NCI-H187 (cell line): ENCODE data around the gene ZBTB37.
A peak's percentile ranks its signal among the peaks of the same experiment; 100 is the strongest.
"Not testable (repeated sequence)": the region's sequence is repeated elsewhere in the genome, so short reads cannot be mapped to it uniquely, and the experiment has no call there.

Source experiments
- DNase-seq, 2 experiments: peaks; one replicate each; lab custom pipeline; 2025; lab: John Stamatoyannopoulos, UW

Gene ZBTB37

DNA sequence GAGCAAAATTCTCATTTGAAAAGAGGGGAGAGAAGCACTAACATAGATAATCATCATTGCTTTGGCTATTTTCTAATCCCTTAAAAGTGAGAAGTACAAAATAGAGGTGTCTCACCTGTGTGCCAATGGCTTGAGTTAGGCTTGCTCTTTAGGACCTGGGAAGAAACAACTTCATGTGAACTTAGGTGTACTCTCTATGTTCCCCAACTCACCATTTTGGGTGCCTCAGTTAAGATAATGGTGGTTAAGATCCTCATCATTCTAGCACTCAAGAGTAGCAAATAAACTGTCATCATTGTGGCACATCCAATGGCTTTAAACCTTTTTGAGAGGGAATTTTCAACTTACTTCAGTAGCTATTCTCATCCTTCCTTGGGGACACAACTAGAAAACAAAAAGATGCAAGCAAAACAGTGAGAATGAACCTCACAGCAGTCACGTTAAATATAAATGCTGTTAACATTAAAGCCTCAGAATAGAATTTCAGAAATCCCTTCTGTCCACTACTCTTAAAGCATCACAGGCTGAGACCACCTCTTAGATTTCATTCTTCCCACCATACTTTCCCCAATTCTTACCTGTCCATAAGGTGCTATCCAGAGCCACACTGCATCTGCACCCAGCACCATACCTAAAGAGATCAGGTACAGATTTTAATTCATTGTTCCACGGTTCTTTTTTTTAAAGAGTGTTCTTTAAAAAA lies 1.6 kb upstream of the ZBTB37 start:
- DNase-seq, result no peak

DNA sequence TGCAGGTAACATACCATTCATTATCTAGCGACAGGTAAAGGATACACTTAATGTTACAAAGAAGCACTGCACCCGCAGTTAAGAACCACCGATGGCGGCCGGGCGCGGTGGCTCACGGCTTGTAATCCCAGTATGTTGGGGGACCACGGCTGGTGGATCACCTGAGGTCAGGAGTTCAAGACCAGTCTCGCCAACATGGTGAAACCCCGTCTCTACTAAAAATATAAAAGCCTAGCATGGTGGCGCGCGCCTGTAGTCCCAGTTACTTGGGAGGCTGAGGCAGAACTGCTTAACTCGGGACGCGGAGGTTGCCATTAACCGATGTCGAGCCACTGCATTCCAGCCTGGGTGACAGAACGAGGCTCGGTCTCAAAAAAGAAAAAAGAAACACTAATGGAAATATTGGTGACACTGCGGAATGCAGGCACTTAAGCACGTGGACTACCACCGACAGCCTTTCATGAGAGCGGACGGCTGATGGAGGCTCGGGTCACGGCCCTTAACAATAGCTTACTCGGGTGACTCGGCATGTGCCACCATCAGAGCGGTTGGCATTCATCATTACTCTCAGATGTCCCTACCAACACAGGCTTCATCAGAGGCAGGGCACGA lies 933 bp upstream of the ZBTB37 start:
- DNase-seq, result no peak

DNA sequence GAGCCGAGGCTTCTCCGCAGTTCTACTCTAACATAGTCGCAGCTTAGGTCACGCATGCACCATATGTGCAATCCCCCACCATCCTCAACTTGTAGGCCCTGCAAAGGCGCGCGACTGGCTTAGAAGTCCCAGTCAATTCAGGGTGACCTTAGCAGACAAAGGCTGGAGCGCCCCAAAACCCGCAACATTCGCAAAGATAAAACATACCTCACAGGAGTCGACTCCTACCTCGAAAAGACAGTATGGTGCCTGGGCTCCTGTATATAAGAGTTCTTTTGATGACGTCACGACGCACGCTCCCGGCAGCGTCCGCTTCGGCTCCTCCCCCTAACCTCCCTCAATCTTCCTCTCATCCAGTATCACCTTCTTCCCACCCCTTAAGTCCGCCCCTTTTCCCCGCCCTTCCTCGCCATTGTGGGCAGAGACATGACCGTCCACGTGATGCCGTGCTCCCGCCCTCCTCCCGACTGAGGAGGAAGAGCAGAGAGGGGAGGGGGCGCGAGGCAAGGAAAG lies 371 bp upstream of the ZBTB37 start, which contains the start of gene GAS5:
GAS5 (minus strand) TSS at position 237 of the 513 bp plus-strand sequence.
- DNase-seq, result peak; percentile 100

DNA sequence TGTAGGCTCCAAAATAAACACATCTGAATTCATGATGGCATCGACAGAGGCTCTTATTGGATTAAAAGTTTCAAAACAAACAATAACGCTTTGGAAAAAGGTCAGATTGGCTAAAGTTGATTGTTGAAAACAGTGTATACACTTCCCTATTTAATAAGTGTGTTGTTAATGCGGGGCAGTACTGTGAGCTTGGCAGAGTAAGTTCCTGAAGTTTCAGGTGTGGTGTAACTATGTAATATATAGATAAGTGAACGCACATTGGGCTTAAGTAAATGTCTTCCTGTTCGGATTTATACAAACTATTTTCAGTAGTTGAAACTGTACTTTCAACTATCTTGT lies 810 bp downstream of the ZBTB37 start:
- DNase-seq, result no peak

DNA sequence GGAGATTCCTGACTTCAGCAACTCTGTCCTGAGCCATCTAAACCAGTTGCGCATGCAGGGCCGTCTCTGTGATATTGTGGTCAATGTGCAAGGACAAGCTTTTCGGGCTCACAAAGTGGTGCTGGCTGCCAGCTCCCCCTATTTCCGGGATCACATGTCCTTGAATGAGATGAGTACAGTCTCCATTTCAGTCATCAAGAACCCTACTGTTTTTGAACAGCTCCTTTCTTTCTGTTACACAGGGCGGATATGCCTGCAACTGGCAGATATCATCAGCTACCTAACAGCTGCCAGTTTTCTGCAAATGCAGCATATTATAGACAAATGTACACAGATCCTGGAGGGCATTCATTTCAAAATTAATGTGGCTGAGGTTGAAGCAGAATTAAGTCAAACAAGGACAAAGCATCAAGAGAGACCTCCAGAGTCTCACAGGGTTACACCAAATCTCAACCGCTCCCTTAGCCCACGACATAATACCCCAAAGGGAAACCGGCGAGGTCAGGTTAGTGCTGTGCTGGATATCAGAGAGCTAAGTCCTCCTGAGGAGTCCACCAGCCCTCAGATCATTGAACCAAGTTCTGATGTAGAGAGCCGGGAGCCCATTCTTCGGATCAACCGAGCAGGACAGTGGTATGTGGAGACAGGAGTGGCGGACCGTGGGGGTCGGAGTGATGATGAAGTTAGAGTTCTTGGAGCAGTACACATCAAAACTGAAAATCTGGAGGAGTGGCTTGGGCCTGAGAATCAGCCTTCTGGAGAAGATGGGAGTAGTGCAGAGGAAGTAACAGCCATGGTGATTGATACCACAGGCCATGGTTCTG lies 2.3 kb downstream of the ZBTB37 start:
- no peak for DNase-seq

DNA sequence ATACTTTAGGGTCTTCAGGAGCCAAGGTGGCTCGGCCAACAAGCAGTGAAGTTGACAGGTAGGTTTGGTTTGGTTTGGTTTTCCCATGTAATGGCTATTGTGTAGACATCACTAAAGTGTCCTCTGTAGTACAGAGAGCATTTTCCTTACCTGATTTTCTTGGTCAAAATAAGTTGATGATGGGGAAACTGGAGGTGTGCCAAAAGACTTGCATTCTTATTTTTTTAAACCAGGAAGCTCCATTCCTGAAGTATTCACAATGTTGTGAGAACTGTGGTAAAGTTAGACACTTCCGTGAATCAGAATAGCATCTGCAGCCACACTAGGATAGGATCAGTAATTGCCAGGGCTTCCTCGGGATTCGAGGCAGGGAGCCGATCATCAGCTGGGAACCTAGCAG lies 2.9 kb downstream of the ZBTB37 start:
- DNase-seq, result no peak

DNA sequence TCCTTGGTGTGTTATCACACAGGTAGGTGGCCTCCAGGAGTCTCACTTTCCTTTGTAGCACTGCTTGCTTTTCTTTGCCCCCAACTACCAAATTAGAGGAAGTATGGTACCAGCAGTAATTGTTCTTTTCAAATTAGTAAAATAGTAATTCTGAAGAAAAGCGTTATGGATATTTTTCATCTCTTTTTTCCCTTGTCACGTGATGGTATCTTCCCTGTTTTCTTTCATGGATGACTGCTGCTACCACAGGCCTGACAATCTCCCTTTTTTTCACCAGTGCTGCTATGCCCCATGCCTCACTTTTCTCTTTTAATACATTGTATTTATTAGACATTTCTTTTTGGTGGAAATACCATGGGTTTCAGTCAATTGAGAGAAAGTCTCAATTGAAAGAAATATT lies 3.3 kb downstream of the ZBTB37 start:
- no peak for DNase-seq

DNA sequence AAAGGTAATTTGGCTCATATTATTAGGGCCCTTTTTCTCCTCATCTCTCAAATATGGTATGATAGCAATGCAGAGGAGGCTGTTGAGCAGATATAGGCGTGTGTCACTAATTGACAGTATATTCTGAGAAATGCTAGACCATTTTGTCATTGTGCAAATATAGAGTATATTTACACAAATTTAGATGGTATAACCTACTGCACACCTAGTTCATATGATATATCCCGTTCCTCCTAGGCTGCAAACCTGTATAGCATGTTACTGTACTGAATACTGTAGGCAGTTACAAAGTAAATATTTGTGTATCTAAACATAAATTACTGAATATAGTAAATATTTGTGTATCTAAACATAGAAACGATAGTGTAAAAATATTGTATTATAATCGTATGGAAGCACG lies 8.6 kb downstream of the ZBTB37 start:
- no peak for DNase-seq

DNA sequence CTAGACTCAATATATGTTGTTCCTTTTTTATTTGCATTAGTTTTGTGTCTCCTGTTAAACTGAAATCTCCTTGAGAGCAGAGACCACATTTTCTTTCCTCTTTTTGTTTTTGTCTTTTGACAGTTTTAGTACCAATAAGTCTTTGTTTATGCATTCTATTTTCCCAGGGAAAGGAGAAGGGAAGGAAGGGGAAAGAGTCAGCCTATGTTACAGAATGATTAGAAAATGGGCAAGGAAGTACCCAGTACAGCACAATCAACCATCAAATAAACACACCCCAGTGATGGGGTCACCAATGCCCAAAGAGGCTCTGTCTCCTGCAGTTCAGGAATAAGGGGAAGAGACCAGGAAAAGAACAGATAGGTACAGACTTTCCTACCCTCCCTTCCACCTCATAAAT lies 10.1 kb downstream of the ZBTB37 start:
- DNase-seq, result no peak

DNA sequence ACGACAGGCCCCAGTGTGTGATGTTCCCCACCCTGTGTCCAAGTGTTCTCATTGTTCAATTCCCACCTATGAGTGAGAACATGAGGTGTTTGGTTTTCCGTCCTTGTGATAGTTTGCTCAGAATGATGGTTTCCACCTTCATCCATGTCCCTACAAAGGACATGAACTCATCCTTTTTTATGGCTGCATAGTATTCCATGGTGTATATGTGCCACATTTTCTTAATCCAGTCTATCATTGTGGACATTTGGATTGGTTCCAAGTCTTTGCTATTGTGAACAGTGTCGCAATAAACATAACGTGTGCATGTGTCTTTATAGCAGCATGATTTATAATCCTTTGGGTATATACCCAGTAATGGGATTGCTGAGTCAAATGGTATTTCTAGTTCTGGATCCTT lies 12.9 kb downstream of the ZBTB37 start:
- DNase-seq, result not testable (repeated sequence)

DNA sequence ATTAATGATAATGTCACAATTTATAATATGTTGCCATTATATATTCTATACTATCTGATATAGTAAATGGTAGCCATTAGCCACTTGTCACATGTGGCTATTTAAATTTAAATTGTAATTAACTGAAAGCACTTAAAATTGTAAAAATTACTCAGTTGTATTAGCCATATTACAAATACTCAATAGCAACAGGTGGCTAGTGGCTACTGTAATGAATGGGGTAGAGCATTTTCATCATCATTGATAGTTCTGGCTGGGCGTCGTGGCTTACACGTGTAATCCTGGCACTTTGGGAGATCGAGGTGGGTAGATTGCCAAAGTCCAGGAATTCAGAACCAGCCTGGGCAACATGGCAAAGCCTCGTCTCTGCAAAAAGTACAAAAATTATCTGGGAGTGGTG lies 16.5 kb downstream of the ZBTB37 start:
- no peak for DNase-seq

DNA sequence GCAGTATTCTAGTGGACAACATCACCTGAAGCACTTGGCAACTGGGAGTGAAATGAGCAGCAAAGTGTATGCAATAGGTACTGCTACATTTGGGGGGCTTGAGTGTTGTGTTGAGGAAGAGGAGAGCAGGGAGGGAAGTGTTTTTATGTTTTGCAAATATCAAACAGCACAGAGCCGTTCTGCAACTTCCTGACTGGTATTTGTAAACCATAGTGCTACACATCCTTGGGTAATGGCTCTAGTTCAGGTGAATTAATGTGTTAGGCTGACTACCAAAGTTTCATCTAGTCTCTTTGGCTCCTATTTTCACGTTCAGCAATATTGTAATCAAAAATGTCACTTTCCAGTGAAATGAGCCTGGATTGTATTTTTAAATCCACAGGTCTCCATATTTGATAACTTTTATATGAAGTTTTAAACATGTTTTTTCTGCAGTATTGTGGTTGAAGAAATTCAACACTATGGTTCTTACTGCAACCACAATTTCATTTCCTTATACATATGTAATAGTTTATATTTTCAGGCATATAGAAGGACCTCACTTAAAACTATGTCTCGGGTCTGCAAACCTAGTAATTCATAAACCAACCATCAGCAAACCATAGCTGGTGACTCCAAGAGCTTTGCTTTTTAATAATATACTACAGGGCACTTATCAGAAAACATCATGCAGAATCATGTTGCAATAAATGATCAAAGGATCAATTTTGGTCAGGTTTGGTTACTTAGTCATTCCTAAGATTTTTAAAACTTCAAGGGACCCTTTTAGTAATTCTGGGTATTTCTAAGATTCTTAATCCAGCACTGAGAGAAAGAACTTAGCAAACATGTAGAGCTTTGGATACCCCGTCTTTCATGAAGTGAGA lies 18.8 kb downstream of the ZBTB37 start:
- no peak for DNase-seq

DNA sequence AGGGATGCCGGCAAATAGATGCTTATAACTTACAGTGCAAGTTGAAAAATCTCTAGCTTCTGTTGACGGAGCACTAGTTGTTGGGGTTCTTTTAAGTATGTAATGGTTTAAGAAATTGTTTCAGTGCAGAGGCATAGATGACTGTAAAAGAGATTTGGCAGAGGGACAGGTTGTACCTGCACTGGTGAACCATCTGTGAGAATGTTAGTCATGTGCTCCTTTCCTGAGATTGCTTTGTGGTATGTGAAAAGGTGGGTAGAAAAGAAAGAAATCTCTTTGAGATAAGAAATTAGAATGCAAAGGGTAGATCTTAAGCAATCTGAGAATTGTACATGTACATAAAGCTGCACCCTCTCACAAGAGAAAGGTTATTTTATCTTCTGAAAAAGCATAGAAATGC lies 19.4 kb downstream of the ZBTB37 start:
- DNase-seq, result no peak

DNA sequence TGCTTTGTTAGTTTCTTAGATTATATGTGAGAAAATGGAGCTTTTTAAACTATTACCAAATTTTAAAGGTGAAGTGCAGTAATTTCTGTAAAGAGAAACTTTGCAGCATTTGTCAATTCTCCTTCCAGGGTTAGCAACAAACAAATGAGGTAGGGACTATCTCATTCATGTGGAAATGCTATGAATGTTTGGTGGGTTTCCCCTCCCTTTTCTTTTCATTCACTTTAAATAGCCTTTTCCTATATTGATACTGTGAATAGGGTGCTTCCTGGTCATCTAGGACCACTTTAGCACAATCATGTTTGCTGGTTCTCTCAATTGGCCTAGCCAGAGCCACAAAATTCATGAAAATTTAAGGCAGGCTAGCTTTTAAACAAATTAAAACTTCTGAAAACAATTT lies 20.6 kb downstream of the ZBTB37 start:
- no peak for DNase-seq

DNA sequence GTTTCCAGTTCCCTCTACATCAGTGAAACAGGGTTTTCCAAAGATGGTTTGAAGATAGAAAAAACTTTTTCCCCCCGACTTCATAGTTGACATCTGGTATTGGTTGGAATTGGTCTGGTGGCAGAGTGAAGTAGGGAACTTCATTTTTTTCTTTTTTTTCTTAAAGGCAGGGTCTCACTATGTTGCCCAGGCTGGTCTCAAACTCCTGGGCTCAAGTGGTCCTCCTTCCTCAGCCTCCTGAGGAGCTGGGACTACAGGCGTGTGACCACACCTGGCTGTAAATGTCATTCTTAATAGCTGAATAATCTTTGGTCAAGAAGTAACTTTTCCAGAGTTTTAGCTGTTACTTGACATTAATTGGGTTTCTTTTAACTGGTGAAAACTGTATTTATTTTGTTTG lies 21.7 kb downstream of the ZBTB37 start:
- no peak for DNase-seq

DNA sequence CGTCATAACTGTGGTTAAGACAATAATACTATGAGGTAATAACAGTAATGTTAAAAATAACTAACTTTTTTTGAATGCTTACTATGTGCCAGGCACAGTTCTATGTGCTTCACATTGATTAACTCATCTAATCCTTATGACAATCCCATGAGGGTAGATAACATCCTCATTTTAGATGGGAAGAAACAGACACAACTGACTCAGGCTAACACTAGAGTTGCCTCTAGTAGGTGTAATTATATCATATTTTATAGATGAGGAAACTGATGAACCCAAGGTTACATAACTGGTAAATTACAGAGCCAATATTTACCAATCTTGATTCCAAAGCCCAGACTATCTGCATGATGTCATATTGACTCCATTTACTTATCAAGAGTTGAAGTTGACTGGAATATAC lies 25.4 kb downstream of the ZBTB37 start:
- DNase-seq, result no peak

DNA sequence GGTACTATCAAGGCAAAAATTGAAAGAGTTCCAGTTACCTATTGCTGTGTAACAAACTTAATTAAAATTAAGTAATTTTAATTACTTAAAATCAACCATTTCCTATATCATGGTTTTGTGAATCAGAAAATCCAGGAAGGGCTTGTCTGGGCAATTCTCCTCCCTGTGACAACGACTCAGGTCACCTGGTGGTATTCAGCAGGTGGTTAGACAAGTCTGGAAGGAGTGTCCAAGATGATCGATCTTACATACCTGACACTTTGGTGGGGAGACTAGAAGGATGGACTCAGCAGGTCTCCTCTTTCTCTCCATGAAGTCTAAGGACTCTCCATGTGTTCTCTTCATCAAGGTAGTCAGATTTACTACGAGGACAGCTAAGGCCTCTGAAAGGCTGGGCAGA lies 26.0 kb downstream of the ZBTB37 start:
- no peak for DNase-seq

DNA sequence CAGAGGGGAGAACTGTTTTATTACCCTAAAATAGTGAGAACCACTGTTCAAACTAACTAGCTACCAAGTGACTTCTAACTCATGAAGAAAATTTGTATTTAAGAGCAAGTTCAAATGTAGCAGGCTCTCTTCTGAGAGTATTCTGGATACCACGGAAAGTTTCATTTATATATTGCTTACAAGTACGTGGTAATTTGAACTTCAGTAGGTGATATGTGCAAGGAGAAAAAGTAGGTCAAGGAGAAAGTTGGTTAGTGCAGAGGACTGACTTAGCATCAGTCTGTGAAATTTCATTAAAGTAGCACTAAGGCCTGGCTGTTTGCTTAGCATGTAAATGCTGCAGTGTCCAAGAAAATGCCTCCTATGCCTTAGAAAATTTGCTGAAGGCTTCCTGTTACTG lies 32.2 kb downstream of the ZBTB37 start:
- DNase-seq, result no peak

DNA sequence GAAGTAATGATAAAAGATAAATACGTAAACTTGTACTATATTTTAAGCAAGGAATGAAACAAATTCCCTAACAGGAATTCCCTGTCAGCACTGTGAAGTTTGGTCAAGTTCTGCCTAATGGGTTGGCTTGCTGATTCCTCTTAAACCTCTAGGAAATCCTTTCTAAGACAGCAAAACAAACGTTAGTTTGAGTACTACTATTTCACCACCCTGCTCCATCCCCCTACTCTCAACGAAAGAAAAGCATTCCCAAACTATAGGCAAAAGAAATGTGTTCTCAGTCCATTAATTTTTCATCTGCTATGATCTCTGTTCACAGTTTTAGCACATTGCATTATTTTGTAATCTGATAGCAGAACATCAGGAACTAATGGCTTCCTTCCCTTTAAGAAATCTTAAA lies 32.8 kb downstream of the ZBTB37 start:
- DNase-seq, result no peak

DNA sequence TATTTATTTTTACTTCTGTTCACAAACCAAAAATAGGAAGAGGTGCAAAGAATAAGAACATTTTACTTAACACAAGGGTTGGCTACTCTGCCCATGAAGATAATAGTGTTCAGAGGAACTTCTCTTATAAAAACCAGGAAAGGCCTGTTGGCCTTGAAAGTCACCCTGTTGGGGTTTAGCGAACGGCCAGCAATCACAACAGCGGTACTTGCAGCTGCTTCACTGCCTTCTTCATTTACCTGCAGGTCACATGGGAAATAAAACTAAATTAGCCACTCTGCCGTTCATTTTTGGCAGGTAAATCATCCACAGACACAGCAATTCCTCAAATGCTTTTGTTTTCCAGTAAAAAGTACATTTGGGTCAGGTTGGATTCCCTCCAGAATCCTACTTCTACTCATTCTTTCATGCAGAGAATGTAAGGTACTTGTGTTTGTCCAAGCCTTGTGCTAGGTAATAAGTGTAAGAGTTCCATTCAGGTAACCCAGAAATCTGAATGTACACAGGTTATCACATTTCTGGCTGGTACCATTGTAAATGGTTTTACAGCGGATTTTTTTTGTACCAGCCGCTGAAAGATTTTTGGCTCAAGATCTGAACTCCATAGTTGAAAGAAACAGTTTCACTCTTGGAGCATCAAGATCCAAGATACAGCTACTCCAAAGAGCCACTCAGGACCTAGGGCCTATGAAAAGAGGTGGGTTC lies 35.8 kb downstream of the ZBTB37 start:
- no peak for DNase-seq

DNA sequence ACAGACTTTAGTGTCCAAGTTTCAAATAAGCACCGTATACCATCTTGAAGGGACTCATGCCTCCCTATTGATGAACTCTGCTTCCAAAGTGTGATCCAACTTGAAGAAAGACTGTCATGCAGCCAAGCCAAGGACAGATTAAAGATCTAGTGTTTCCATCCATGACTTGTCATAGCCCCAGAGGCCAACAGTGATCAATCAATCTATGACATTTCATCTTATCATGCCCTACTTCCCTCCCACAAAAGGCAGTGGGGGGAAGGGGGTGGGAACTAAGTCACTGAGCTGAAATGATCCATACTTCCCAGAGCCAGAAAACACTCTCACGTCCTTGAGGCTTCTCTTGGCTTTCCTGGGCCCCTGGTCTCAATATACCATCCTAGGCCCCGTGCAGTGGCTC lies 44.9 kb downstream of the ZBTB37 start:
- DNase-seq, result no peak
